Right cardiac atrium (tissue), 5 donors: ENCODE results near the gene DAG1. TPM values are rescaled to one million over a fixed set of nuclear protein-coding genes. Genes with fewer than 3 reads are reported as not detected.

ENCODE experiments used
- ATAC-seq, 2 donors: fragments of 200-7000 bp; cut with Tn5 transposase; one replicate each; pipeline versions ENCODE4 v1.8.0 to v1.9.1; 2020; ENCODE audit warnings: moderate library complexity in 2 of 2, mild to moderate bottlenecking in 1 of 2
- DNase-seq, 3 donors: peaks; one replicate each; pipeline ENCODE4 v3.0.0-alpha.2; 2020
- H3K27ac ChIP-seq: one replicate; pipeline ENCODE4 v1.5.1; 2013; ENCODE audit warnings: mild to moderate bottlenecking, low read length, control low read depth, moderate library complexity
- H3K27me3 ChIP-seq: one replicate; pipeline ENCODE4 v1.6.1; 2013; ENCODE audit not compliant: control insufficient read depth, insufficient read depth
- H3K4me1 ChIP-seq: one replicate; pipeline ENCODE4 v1.6.1; 2013; ENCODE audit warnings: low read length; ENCODE audit not compliant: control insufficient read depth, insufficient read depth
- H3K4me3 ChIP-seq: one replicate; pipeline ENCODE4 v1.5.1; 2013; ENCODE audit warnings: low read length, control low read depth
- H3K9me3 ChIP-seq: one replicate; pipeline ENCODE4 v1.6.1; 2013; ENCODE audit warnings: low read length; ENCODE audit not compliant: control insufficient read depth
- WGBS: extraction: QIAGEN DNeasy Blood & Tissue Kit; methylation state at CpG from one replicate; pipeline ENCODE4 v1.1.7; 2013; 5-methylcytosine and 5-hydroxymethylcytosine counted together
- intact Hi-C, 4 donors: fragments of 100-400 bp; cut with DNase I; formaldehyde crosslinking; loops; one replicate each; pipeline versions ENCODE4 v1.11.0 to v1.14.0; 2022 to 2023
- polyA plus RNA-seq: library from polyadenylated mRNA; stranded (reverse); fragments of 200-250 nt; gene quantifications from one replicate; pipeline ENCODE4 v1.2.3, GENCODE V29; 2013
- total RNA-seq, 4 donors: library from RNA; stranded (reverse); fragmentation: NEBNext Ultra II Directional; extraction: Animal tissue kit (Norgen Biotek cat#: 25700); gene quantifications; one replicate each; pipeline ENCODE4 v1.2.1, GENCODE V29; 2021
- donor health status: healthy with polysubstance abuse.
- donor health status: DM: no; HTN: yes; CAD: no.
- donor health status: DM: no; HTN: no; CAD: no.
- donor health status: DM: no; HTN: yes; CAD: no; lungs with severe emphysema.
- donor health status: DM: yes; HTN: yes; CAD: no.

The DAG1 gene
- total and polyA plus RNA-seq, 5 donors = 64.0 to 141 (median 120) TPM

DNA sequence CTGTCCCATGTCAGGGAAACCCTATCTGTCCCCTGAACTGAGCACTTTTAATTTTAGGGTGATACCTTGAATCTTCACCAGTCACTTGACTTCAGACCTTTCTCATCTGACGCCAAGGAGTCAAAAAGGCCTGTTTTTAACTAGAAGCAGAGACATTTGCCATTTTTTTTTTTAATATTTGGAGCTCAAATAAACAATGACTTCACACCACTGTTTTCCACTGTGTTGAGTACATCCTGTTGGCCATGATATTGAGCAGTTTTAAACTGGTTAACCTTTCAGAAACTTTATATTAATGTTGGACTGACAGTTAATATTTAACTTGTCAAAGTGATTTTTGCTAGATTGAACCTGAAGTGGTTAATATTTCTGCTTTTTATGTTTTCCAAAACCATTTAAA is 28.2 kb downstream of the DAG1 start:
- no peak overlapping the region for H3K4me3 ChIP-seq
- intact Hi-C loops = no loop called here
- H3K4me1 ChIP-seq = peaks cover 11% of the 10 kb centered on the region
- ATAC-seq (no peak), DNase-seq (no peak)
- no peaks in the 10 kb centered on the region for H3K9me3 ChIP-seq
- WGBS = 67% methylated on average over 1 of the region's 1 CpG
- no peaks in the 10 kb centered on the region for H3K27me3 ChIP-seq
- H3K27ac ChIP-seq = no peak overlapping the region

DNA sequence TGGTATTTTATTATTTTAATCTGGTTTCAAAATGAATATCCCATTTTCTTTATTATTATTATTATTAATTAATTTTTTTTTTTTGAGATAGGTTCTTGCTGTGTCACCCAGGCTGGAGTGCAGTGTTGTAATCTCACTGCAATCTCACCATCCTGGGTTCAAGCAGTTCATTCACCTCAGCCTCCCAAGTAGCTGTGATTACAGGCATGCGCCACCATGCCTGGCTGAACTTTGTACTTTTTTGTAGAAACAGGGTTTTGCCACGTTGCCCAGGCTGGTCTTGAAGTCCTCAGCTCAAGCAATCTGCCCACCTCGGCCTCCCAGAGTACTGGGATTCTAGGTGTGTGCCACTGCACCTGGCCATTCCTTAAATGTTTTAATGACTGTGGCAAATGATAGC is 28.6 kb downstream of the DAG1 start:
- DNase-seq = no peak

DNA sequence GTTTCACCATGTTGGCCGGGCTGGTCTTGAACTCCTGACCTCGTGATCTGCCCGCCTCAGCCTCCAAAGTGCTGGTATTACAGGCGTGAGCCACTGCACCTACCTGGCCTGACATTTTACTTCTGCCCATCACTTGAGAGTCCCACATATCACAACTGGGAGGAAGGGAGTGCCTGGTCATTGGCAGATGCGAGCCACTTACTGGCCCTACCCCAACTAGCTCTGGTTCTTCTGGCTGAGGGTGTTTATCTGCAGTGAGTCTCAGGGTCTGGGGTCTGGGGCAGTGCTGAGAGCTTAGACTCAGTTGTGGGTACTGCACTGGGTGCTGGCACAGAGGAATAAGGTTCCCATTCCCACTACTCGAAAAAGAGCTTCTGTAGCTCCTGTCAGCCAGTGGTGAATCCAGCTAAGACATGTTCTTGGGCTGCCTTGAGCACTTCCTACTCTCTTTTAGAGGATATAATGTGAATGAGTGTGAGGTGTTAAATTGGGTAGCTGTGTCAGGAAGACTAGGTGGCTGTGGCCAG is 30.2 kb downstream of the DAG1 start:
- ATAC-seq = peak in 1 of 2 donors; percentile 5
- intact Hi-C loops = no loop called here
- no peak for DNase-seq
- Histone ChIP-seq H3K27ac (peak overlapping the region; percentile 96), H3K4me3 (no peak overlapping the region), H3K9me3 (no peaks in the 10 kb centered on the region), H3K27me3 (no peaks in the 10 kb centered on the region), H3K4me1 (peaks cover 10% of the 10 kb centered on the region)
- WGBS = 87% methylated on average over 6 of the region's 6 CpGs

More for the DNA sequence above, 28.6 kb downstream of the DAG1 start:
- Histone ChIP-seq H3K27me3 (no peaks in the 10 kb centered on the region), H3K4me3 (no peak overlapping the region), H3K4me1 (peaks cover 11% of the 10 kb centered on the region), H3K27ac (no peak overlapping the region), H3K9me3 (no peaks in the 10 kb centered on the region)
- 89% methylated on average over 3 of the region's 3 CpGs for WGBS
- no peak for ATAC-seq
- intact Hi-C loops = no loop called here

DNA sequence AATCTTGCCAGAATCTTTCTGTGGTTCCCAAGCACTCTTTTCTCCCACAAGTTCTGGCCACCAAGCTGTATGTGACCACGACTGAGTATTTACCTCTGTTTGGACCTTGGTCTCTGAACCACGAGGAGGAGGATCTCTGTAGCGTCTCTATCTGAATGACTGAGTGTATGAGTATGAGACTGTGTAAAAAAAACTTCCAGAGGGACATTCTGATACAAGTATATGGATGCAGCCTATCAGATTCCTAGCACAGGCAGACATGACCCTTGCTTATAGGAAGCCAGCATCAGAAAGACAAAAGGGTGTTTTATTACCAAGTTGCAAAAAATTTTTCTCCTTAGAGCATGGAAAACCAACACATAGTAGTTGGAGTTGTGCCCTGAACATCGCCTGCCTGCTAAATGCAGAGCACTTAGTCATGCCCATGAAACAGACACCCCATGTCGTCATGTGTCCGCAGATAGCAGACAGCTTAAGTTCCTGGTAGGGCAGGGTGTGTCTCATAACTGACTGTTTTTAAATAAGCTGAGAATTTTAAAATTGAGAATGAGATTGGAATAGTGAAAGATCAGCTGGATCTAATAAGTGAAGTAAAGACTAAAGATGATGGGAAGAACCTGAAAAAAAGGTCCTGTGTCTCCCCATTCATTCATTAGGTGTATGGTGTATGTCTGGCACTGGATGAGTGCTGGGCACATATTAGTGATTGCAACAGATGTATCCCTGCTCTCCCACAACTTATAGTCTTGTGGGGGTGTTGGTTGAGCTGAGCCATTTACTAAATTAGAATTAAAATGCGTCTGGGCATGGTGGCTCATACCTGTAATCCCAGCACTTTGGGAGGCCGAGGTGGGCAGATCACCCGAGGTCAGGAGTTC is 30.9 kb downstream of the DAG1 start:
- H3K9me3 ChIP-seq = no peaks in the 10 kb centered on the region
- ATAC-seq (peak; percentile 94 to 95), DNase-seq (peak; percentile 70 to 84 (median 79))
- no peaks in the 10 kb centered on the region for H3K27me3 ChIP-seq
- no peak overlapping the region for H3K4me3 ChIP-seq
- intact Hi-C loops = no loop called here
- WGBS = 47% methylated on average over 9 of the region's 9 CpGs
- peak overlapping the region; percentile 96 for H3K27ac ChIP-seq
- peaks cover 10% of the 10 kb centered on the region for H3K4me1 ChIP-seq

DNA sequence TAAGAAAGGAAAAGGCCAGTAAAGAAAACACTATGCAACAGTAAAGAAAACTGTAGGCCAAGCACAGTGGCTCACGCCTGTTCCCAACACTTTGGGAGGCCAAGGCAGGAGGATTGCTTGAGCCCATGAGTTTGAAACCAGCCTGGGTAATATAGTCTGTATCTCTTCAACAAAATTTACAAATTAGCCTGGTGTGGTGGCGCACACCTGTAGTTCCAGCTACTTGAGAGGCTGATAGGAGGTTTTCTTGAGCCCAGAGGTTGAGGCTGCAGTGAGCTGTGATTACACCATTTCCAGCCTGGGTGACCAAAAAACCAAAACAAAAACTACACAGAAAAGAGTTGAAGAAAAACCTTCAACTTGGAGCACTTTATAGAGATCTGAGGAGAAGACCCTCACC is 31.8 kb downstream of the DAG1 start:
- intact Hi-C loops = no loop called here
- peak overlapping the region; percentile 91 for H3K27ac ChIP-seq

DNA sequence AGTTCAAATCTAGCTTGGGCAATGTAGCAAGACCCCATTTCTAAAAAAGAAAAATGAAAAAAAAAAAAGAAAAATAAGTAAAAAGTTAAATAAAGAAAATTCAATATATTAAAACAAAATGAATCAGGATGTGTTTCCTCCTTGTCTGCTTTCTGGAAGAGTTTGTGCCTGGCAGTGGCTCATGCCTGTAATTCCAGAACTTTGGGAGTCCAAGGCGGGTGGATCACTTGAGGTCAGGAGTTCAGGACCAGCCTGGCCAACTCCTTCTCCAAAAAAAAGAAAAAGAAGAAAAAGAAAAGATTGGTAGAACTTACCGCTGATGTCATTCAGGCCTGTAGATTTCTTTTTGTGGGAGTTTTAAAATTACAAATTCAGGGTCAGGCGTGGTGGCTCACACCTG is 36.8 kb downstream of the DAG1 start:
- Histone ChIP-seq H3K27me3 (no peaks in the 10 kb centered on the region), H3K4me3 (no peak overlapping the region), H3K4me1 (peaks cover 2% of the 10 kb centered on the region), H3K27ac (no peak overlapping the region), H3K9me3 (no peaks in the 10 kb centered on the region)
- ATAC-seq (no peak), DNase-seq (no peak)
- intact Hi-C loops = no loop called here
- WGBS = 78% methylated on average over 3 of the region's 3 CpGs

More for the DNA sequence above, 31.8 kb downstream of the DAG1 start:
- Histone ChIP-seq H3K9me3 (no peaks in the 10 kb centered on the region), H3K27me3 (no peaks in the 10 kb centered on the region), H3K4me3 (no peak overlapping the region), H3K4me1 (peaks cover 10% of the 10 kb centered on the region)
- 97% methylated on average over 2 of the region's 2 CpGs for WGBS
- DNase-seq = no peak
- no peak for ATAC-seq

DNA sequence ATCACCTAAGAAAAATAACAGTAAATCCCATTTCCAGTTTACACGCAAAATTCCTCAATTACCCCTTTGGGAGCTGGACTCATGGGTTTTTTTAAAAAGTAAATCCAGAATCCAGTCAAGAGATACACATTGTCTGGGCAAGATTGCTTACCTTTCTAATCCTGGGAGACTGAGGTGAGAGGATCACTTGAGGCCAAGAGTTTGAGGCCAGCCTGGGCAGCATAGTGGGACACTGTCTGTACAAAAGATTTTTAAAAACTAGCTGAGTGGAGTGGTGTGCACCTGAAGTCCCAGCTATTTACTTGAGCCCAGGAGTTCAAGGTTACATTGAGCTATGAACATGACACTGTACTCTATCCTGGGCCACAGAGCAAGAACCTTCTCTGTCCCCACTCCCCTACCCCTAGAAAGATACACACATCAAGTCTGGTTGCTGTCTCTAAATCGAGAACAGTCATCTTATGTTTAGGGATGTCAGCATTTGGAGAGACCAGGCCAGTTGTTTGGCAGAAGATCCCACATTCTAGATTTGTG is 39.0 kb downstream of the DAG1 start:
- Histone ChIP-seq H3K27me3 (no peaks in the 10 kb centered on the region), H3K9me3 (no peaks in the 10 kb centered on the region), H3K4me1 (peaks cover 2% of the 10 kb centered on the region), H3K4me3 (no peak overlapping the region), H3K27ac (no peak overlapping the region)
- 35% methylated on average over 2 of the region's 2 CpGs for WGBS
- no peak for DNase-seq
- intact Hi-C loops = no loop called here
- ATAC-seq = no peak

DNA sequence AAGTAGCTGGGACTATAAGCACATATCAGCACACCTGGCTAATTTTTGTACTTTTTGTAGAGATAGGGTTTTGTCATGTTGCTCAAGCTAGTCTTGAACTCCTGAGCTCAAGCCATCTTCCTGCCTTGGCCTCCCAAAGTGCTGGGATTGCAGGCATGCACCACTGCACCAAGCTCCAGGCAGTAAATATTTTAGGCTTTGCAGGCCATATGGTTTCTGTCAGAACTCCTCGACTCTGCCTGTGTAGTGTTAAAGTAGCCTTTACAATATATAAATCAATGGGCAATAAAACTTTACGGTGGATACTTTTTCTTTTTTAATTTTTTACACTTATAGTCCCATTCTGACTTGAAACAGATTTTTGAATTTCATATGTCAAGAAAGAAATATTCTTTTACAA is 41.6 kb downstream of the DAG1 start:
- WGBS = 85% methylated on average over 2 of the region's 2 CpGs
- intact Hi-C loops = no loop called here
- Histone ChIP-seq H3K27me3 (no peaks in the 10 kb centered on the region), H3K4me1 (peaks cover 4% of the 10 kb centered on the region), H3K4me3 (no peak overlapping the region), H3K27ac (no peak overlapping the region), H3K9me3 (no peaks in the 10 kb centered on the region)
- no peak for ATAC-seq
- DNase-seq = no peak

DNA sequence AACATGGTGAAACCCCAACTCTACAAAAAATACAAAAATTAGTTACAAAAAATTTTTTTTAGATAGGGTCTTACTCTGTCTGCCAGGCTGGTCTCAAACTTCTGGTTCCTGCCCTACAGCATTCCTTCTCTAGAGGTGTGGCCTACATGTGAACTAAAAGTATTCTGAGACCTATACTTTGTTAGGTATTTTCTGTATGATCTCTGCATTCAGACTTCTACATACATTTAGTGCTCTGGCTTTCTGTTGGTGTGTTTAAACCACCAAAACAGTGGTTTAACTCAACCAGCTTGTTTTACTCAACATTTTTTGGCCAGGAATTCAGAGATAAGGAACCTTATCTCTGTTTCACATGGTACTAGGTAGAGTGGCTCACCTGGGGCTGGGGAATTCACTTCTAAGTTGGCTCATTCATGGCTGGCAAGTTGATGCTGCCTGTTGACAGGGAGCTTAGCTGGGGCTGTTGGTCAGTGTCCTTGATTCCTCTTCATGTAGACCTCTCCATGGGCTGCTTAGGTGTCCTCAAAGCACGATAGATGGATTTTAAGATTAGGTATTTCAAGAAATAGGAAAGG is 42.8 kb downstream of the DAG1 start:
- Histone ChIP-seq H3K4me3 (no peak overlapping the region), H3K9me3 (no peaks in the 10 kb centered on the region), H3K4me1 (peaks cover 4% of the 10 kb centered on the region), H3K27me3 (no peaks in the 10 kb centered on the region), H3K27ac (no peak overlapping the region)
- no peak for ATAC-seq
- 98% methylated on average over 1 of the region's 1 CpG for WGBS
- DNase-seq = no peak
- intact Hi-C loops = no loop called here

DNA sequence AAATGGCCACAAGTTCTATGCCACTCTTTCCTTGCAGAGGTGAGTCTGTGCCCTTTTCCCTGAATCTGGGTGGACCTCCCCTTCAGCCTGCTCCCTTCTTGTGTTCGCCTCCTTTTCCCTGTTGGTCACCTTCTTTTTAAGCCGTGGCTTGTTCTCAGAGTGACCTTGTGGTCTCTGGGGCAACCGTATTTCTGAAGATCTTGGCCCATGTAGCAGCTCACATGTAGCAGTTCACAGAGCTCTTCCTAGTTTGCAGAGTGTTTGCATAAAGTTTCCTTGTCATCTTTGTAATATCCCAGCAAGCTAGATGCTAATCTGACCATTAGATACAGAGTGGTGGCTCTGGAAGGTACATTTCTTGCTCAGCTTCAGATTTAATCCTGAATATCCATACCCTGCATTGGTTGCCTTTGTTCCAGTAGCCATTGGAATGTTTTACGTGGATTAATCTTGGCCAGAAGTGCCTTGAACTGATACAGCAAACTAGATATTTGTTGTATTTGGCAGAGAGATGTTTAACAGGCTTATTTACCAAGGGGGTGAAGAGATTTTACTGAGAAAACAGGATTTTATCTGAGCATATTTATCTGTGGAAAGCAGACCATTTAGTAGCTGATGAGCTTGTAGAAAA is 43.5 kb downstream of the DAG1 start:
- ATAC-seq (no peak), DNase-seq (no peak)
- WGBS = 75% methylated on average over 4 of the region's 4 CpGs
- Histone ChIP-seq H3K4me3 (no peak overlapping the region), H3K27me3 (no peaks in the 10 kb centered on the region), H3K4me1 (peaks cover 5% of the 10 kb centered on the region), H3K27ac (no peak overlapping the region), H3K9me3 (no peaks in the 10 kb centered on the region)
- intact Hi-C loops = no loop called here

DNA sequence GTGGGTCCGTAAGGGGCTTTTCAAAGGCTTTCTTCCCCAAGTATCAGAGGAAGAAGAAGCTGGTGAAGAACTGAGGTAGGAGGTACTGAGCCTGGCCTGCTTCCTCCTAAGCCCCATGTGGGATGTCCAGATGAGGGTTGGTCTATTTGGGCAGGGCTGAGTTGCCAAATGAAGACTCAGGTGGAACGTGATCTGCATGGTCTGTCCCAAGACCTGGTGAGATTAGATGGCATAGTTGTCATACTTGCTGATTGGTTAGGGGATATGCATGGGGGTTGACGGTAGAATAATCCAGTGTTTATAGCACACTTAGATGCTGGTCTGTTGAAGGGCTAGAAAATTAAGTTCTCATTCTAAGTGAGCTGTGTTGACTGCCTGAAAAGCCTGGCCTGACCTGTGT is 47.9 kb downstream of the DAG1 start:
- Histone ChIP-seq H3K9me3 (no peaks in the 10 kb centered on the region), H3K27ac (no peak overlapping the region), H3K27me3 (no peaks in the 10 kb centered on the region), H3K4me3 (no peak overlapping the region), H3K4me1 (peaks cover 21% of the 10 kb centered on the region)
- DNase-seq = no peak
- ATAC-seq = no peak
- intact Hi-C loops = no loop called here
- 79% methylated on average over 3 of the region's 3 CpGs for WGBS
